ENCODE data around the gene AURKB. TPM values are rescaled to one million over a fixed set of nuclear protein-coding genes. Genes with fewer than 3 reads are reported as not detected.

The AURKB gene
- total and polyA plus RNA-seq, 2 of the 13 experiments (the other 11 are each of a cell fraction or from before 2014, with no cell fraction given) = 29.5 to 75.3 TPM

GRCh38 chr17:8221663-8222379 lies 11.4 kb upstream of the AURKB start (continued):
- TF ChIP-seq ZBTB26 (CRISPR knock-in tag; IDR thresholded peaks at IDR 0.05; ENCODE audit: borderline replicate concordance) (peak; percentile 55; the same call in 1 of the 2 replicates), ZNF414 (CRISPR knock-in tag; IDR thresholded peaks at IDR 0.05) (0 out of 2 replicates have a peak, but pooled peaks have one; percentile 30), ZNF18 (CRISPR knock-in tag; IDR thresholded peaks at IDR 0.05; ENCODE audit: insufficient replicate concordance) (no peak), NFIC (IDR thresholded peaks at IDR 0.05; ENCODE audit: low read length) (peak; percentile 63; the same call in 1 of the 2 replicates), ZNF24 (IDR thresholded peaks at IDR 0.05) (peak; percentile 99), ZNF3 (CRISPR knock-in tag; IDR thresholded peaks at IDR 0.05) (no peak), ZNF800 (CRISPR knock-in tag; IDR thresholded peaks at IDR 0.05) (peak; percentile 74; the same call in 1 of the 2 replicates), ZNF883 (CRISPR knock-in tag; IDR thresholded peaks at IDR 0.05; ENCODE audit: not compliant biosample characterization) (peak; percentile 5), ZNF563 (CRISPR knock-in tag; IDR thresholded peaks at IDR 0.05) (0 out of 2 replicates have a peak, but pooled peaks have one; percentile 13), CREB3 (CRISPR knock-in tag; IDR thresholded peaks at IDR 0.05) (no peak), ZNF496 (CRISPR knock-in tag; IDR thresholded peaks at IDR 0.05; ENCODE audit: insufficient replicate concordance) (no peak), ATF3 (CRISPR knock-in tag; IDR thresholded peaks at IDR 0.05) (peak; percentile 38; the same call in 1 of the 2 replicates), NR0B2 (CRISPR knock-in tag; IDR thresholded peaks at IDR 0.05) (0 out of 2 replicates have a peak, but pooled peaks have one; percentile 54), ZFX (CRISPR knock-in tag; IDR thresholded peaks at IDR 0.05; ENCODE audit: low read depth) (peak; percentile 72), ZNF558 (CRISPR knock-in tag; IDR thresholded peaks at IDR 0.05; ENCODE audit: borderline replicate concordance) (peak; percentile 10; the same call in 1 of the 2 replicates), FOSL2 (CRISPR knock-in tag; IDR thresholded peaks at IDR 0.05) (peak; percentile 26), ATF7-NPFF (CRISPR knock-in tag; IDR thresholded peaks at IDR 0.05; ENCODE audit: low read depth) (no peak), KLF12 (CRISPR knock-in tag; IDR thresholded peaks at IDR 0.05; ENCODE audit: borderline replicate concordance) (peak; percentile 63; the same call in 1 of the 2 replicates), ZKSCAN8 (CRISPR knock-in tag; IDR thresholded peaks at IDR 0.05; ENCODE audit: borderline replicate concordance) (peak; percentile 47; the same call in 1 of the 2 replicates), MEF2D (CRISPR knock-in tag; IDR thresholded peaks at IDR 0.05) (0 out of 2 replicates have a peak, but pooled peaks have one; percentile 14)

Data from HepG2 (cell line).